Left ventricle myocardium inferior (tissue), 1 donor: ENCODE measurements around the gene EEF1AKMT1. TPM values are rescaled to one million over a fixed set of nuclear protein-coding genes. Genes with fewer than 3 reads are reported as not detected.

Experiments
- DNase-seq: peaks from one replicate; pipeline ENCODE4 v3.0.0-alpha.2; 2020
- H3K27ac ChIP-seq: fragments of 200-600 bp; replicated peaks from 2 replicates; pipeline ENCODE4 v1.8.0; 2021
- H3K27me3 ChIP-seq: fragments of 200-600 bp; 2 replicates; pipeline ENCODE4 v1.8.0; 2021; ENCODE audit warnings: low read depth
- H3K36me3 ChIP-seq: fragments of 200-600 bp; 2 replicates; pipeline ENCODE4 v1.8.0; 2021
- H3K4me1 ChIP-seq: fragments of 200-600 bp; 2 replicates; pipeline ENCODE4 v1.8.0; 2021
- H3K4me3 ChIP-seq: fragments of 200-600 bp; 2 replicates; pipeline ENCODE4 v1.8.0; 2021; ENCODE audit warnings: mild to moderate bottlenecking, moderate library complexity
- H3K9me3 ChIP-seq: fragments of 200-600 bp; replicated peaks from 2 replicates; pipeline ENCODE4 v1.8.0; 2021
- intact Hi-C: fragments of 100-400 bp; cut with micrococcal nuclease; formaldehyde crosslinking; loops from one replicate; pipeline ENCODE4 v1.11.0; 2022
- long read RNA-seq: library from polyadenylated mRNA; unstranded; transcript quantifications from one replicate; pipeline ENCODE4 v2.0.0, GENCODE V29; 2021
- total RNA-seq: library from RNA; stranded (reverse); fragmentation: NEBNext Ultra II Directional; extraction: Animal tissue kit (Norgen Biotek cat#: 25700); gene quantifications from one replicate; pipeline ENCODE4 v1.2.1, GENCODE V29; 2021
- TF ChIP-seq, protein P1 (sequence below): fragments of 200-600 bp; IDR thresholded peaks from 2 replicates; pipeline ENCODE4 v1.8.0; 2021; ENCODE audit warnings: antibody characterized with exemption, mild to moderate bottlenecking, borderline replicate concordance
- donor health status: DM: no; HTN: yes; CAD: no; lungs with severe emphysema.

EEF1AKMT1 gene, protein sequence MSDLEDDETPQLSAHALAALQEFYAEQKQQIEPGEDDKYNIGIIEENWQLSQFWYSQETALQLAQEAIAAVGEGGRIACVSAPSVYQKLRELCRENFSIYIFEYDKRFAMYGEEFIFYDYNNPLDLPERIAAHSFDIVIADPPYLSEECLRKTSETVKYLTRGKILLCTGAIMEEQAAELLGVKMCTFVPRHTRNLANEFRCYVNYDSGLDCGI
- total RNA-seq = 10.1 TPM
- long read RNA-seq, partial matches to known transcripts = 2 of 9 reads
- long read RNA-seq, other reads (novel, unspliced or antisense) = 3 of 9 reads

DNA sequence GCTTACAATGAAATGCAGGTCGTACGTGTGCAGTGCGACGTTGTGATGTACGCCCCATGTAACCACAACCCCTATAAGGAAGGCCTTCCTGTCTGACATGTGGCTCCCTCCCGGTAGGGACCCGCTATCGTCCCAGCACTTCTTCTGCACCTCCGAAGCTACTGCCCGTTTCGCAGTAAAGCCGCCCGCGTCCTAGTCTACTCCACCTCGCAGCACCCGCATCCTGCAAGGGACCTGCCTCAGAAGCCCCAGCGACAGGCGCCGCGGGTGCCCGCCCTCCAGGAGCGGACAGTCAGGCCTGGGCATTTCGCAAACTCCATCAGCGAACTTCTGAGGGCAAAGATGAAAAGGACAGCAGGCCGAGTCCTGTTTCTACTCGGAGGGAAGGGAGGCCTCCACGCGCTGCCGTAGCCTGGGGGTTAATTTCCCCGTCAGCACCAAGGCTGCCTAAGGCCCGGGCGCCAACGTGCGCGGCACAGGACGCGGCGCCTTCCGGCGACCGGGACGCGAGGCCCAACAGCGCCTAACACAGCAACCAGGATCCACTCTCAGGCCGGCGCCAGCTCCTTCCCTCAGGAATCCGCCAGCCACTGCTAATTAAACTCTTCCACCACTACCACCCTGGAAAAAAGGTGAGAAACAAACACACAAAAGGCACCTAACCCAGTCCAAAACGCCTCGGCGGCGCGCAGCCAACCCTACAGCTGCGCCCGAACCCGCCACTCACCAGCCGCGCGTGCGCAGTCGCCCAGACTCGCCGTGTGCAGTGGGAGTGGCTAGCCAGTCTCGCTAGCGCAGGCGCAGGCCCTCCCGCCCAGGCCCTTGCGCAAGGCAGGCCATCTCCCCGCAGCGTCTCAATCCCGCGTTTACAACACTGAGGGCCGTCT lies at the start of gene EEF1AKMT1:
Gene EEF1AKMT1 (minus strand): TSS at position 768 of the 887 bp plus-strand sequence. CDS start 16,363 bp downstream, outside the sequence.
- Histone ChIP-seq H3K27ac (peak within 1 kb of the TSS; percentile 95), H3K9me3 (peaks cover 15% of the 10 kb centered on the region), H3K36me3 (peaks cover 21% of the 10 kb centered on the region), H3K27me3 (no peaks in the 10 kb centered on the region), H3K4me3 (peak within 1 kb of the TSS; percentile 79), H3K4me1 (peaks cover 21% of the 10 kb centered on the region)
- TF ChIP-seq, protein P1, sequence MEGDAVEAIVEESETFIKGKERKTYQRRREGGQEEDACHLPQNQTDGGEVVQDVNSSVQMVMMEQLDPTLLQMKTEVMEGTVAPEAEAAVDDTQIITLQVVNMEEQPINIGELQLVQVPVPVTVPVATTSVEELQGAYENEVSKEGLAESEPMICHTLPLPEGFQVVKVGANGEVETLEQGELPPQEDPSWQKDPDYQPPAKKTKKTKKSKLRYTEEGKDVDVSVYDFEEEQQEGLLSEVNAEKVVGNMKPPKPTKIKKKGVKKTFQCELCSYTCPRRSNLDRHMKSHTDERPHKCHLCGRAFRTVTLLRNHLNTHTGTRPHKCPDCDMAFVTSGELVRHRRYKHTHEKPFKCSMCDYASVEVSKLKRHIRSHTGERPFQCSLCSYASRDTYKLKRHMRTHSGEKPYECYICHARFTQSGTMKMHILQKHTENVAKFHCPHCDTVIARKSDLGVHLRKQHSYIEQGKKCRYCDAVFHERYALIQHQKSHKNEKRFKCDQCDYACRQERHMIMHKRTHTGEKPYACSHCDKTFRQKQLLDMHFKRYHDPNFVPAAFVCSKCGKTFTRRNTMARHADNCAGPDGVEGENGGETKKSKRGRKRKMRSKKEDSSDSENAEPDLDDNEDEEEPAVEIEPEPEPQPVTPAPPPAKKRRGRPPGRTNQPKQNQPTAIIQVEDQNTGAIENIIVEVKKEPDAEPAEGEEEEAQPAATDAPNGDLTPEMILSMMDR = no peak
- intact Hi-C loops = no loop called here
- peak; percentile 95 for DNase-seq

DNA sequence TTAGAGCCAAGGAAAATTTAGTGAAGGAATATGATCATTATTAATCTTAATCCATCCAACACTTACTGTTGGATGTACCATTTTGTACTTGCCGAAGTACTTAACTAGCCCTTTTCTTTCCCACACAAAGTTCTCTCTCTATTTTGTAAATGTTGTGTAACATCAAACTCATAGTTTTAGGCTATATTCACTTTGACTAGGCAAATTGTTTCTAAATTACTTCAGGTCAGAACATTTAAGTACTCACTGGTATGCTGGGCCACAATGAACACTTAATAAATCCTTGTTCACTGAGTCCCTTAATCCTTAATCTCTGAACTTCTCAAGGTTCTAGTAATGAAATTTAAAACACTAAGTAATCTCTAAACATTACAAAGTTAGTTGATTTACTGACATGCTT lies 49.3 kb upstream of the EEF1AKMT1 start:
- Histone ChIP-seq H3K36me3 (no peaks in the 10 kb centered on the region), H3K4me3 (peak overlapping the region; percentile 52), H3K27me3 (no peaks in the 10 kb centered on the region), H3K27ac (peak overlapping the region; percentile 83), H3K9me3 (no peaks in the 10 kb centered on the region), H3K4me1 (peaks cover 52% of the 10 kb centered on the region)
- no peak for DNase-seq
- intact Hi-C loops = no loop called here
- TF ChIP-seq, protein P1 = no peak

DNA sequence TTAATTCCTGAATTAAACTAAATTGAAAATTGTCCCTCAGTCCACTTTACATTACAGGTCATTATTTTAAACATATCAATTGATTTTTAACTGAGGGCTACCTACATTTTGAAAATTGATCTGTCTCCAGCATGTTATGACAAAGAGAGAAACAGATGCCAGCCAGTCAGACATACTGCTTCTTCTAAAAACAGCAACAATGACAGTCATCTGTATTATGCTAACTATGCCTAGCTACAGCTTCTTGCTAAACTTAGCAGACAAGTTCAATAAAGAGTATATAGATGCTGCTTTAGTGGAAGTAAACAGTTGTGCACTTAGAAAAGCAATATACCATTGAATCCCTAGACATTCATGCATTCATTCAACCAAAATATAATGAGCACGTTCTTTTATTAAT lies 48.6 kb upstream of the EEF1AKMT1 start:
- Histone ChIP-seq H3K27ac (peak overlapping the region; percentile 83), H3K4me3 (peak overlapping the region; percentile 52), H3K27me3 (no peaks in the 10 kb centered on the region), H3K9me3 (no peaks in the 10 kb centered on the region), H3K4me1 (peaks cover 54% of the 10 kb centered on the region), H3K36me3 (no peaks in the 10 kb centered on the region)
- DNase-seq = no peak
- intact Hi-C loops = no loop called here
- TF ChIP-seq, protein P1 = no peak

DNA sequence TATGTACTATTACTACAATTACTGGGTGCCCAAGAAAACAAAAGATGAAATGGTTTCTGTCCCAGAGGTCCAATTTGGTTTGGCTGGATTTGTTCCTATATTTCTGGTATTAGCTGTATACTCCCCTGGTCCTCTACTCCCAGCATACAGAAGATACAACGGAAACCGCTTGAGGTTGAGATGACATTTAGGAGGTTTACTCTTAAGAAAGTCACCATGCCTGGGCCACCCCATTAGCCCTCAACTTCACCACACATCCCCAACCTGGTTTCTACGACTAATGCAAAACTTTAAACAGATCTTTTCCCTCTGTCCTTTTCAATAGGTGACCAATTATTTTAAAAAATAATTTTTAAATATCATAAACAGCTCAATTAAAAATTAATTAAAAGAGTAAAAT lies 46.0 kb upstream of the EEF1AKMT1 start:
- intact Hi-C loops = no loop called here
- peaks cover 54% of the 10 kb centered on the region for H3K4me1 ChIP-seq
- H3K27ac ChIP-seq = peak overlapping the region; percentile 83
- no peaks in the 10 kb centered on the region for H3K9me3 ChIP-seq
- no peak for DNase-seq
- TF ChIP-seq, protein P1 = no peak
- H3K27me3 ChIP-seq = no peaks in the 10 kb centered on the region
- H3K36me3 ChIP-seq = no peaks in the 10 kb centered on the region
- peak overlapping the region; percentile 52 for H3K4me3 ChIP-seq

DNA sequence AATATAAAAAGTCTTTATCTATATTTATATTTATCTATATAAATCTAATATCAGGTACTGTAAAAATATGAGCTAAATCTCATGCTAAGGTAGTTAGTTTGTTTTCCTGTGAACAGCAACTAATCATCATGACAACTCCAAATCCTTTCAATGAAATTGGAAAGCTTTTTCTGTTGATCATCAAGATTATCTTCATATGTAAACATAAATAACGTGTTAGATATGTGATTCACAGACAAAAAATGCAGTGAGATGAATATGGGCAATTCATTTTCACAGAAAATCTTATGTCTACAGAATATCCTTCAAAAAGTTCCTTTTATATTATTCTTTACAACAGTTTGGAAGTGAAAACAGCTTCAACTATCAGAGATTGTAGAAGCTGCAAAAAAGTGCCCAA lies 41.7 kb upstream of the EEF1AKMT1 start:
- DNase-seq = no peak
- intact Hi-C loops = no loop called here
- Histone ChIP-seq H3K4me1 (peaks cover 81% of the 10 kb centered on the region), H3K4me3 (no peak overlapping the region), H3K27me3 (no peaks in the 10 kb centered on the region), H3K36me3 (no peaks in the 10 kb centered on the region), H3K9me3 (no peaks in the 10 kb centered on the region), H3K27ac (peak overlapping the region; percentile 83)
- TF ChIP-seq, protein P1 = no peak
